Stimulated activated effector memory CD8-positive, alpha-beta T cell treated with anti-CD3 and anti-CD28 coated beads, Interleukin-12 subunit alpha, Interleukin-12 subunit beta, amount 100 ng/mL, for 72 hours (primary cell): ENCODE measurements around the gene TRMT112.
"Not testable (repeated sequence)": the region's sequence is repeated elsewhere in the genome, so short reads cannot be mapped to it uniquely, and the experiment has no call there.

Source experiments
- ATAC-seq: fragments of 150-1000 bp; cut with Tn5 transposase; 2 replicates; pipeline ENCODE4 v1.10.0; 2021
- DNase-seq, 2 donors: peaks; one replicate each; pipeline ENCODE4 v3.0.0; 2021 to 2022; ENCODE audit warnings: low spot score in 2 of 2
- H3K27ac Mint-ChIP-seq: one replicate; pipeline ENCODE4 v1.8.0; 2022; ENCODE audit warnings: mild to moderate bottlenecking, mixed read lengths
- H3K36me3 Mint-ChIP-seq: one replicate; pipeline ENCODE4 v1.8.0; 2022; ENCODE audit warnings: mild to moderate bottlenecking, mixed read lengths
- H3K4me1 Mint-ChIP-seq: one replicate; pipeline ENCODE4 v1.8.0; 2022; ENCODE audit warnings: mixed read lengths
- H3K4me3 Mint-ChIP-seq: one replicate; pipeline ENCODE4 v1.8.0; 2022; ENCODE audit warnings: mild to moderate bottlenecking, mixed read lengths
- H3K9me3 Mint-ChIP-seq: one replicate; pipeline ENCODE4 v1.8.0; 2022; ENCODE audit warnings: mixed read lengths

Gene TRMT112

GRCh38 chr11:64313491-64314145 is 3.7 kb downstream of the TRMT112 start:
- no peak for ATAC-seq
- peaks cover 46% of the 10 kb centered on the region for H3K4me1 Mint-ChIP-seq
- H3K36me3 Mint-ChIP-seq: peaks cover 76% of the 10 kb centered on the region
- H3K9me3 Mint-ChIP-seq: no peaks in the 10 kb centered on the region
- no peak for DNase-seq
- no peak overlapping the region for H3K4me3 Mint-ChIP-seq
- H3K27ac Mint-ChIP-seq: peak overlapping the region; percentile 84

GRCh38 chr11:64312947-64313346 is 4.4 kb downstream of the TRMT112 start:
- H3K36me3 Mint-ChIP-seq: peaks cover 76% of the 10 kb centered on the region
- peaks cover 41% of the 10 kb centered on the region for H3K4me1 Mint-ChIP-seq
- peak overlapping the region; percentile 84 for H3K27ac Mint-ChIP-seq
- H3K4me3 Mint-ChIP-seq: no peak overlapping the region
- H3K9me3 Mint-ChIP-seq: no peaks in the 10 kb centered on the region
- ATAC-seq (no peak), DNase-seq (no peak)

- not testable (repeated sequence) for H3K27ac Mint-ChIP-seq, ATAC-seq, DNase-seq, H3K9me3 Mint-ChIP-seq
- peak overlapping the region; percentile 99 for H3K4me3 Mint-ChIP-seq
- H3K4me1 Mint-ChIP-seq: peaks cover 29% of the 10 kb centered on the region
- peaks cover 64% of the 10 kb centered on the region for H3K36me3 Mint-ChIP-seq
Measured at GRCh38 chr11:64307795-64308194, 9.6 kb downstream of the TRMT112 start.

- peaks cover 23% of the 10 kb centered on the region for H3K4me1 Mint-ChIP-seq
- H3K4me3 Mint-ChIP-seq: peak overlapping the region; percentile 99
- no peaks in the 10 kb centered on the region for H3K9me3 Mint-ChIP-seq
- no peak for DNase-seq
- H3K27ac Mint-ChIP-seq: peak overlapping the region; percentile 95
- ATAC-seq: no peak
- peaks cover 64% of the 10 kb centered on the region for H3K36me3 Mint-ChIP-seq
Measured at GRCh38 chr11:64306876-64307622, 10.3 kb downstream of the TRMT112 start.

GRCh38 chr11:64306563-64306875 is 10.8 kb downstream of the TRMT112 start:
- Mint-ChIP-seq H3K36me3 (peaks cover 59% of the 10 kb centered on the region), H3K4me3 (peak overlapping the region; percentile 99), H3K4me1 (peaks cover 23% of the 10 kb centered on the region), H3K27ac (peak overlapping the region; percentile 95), H3K9me3 (no peaks in the 10 kb centered on the region)
- ATAC-seq (no peak), DNase-seq (no peak)

- Mint-ChIP-seq H3K4me3 (peak overlapping the region; percentile 99), H3K9me3 (no peaks in the 10 kb centered on the region), H3K27ac (peak overlapping the region; percentile 95), H3K4me1 (peaks cover 22% of the 10 kb centered on the region), H3K36me3 (peaks cover 55% of the 10 kb centered on the region)
- DNase-seq (peak; percentile 49 to 87), ATAC-seq (peak; percentile 29)
Measured at GRCh38 chr11:64305691-64306562, 11.4 kb downstream of the TRMT112 start.

GRCh38 chr11:64305075-64305690 is 12.2 kb downstream of the TRMT112 start, which contains the start of gene ESRRA:
TSS of gene ESRRA (plus strand) at chr11:64305524. CDS start at chr11:64307180, 1,656 bp downstream.
- Mint-ChIP-seq H3K9me3 (no peaks in the 10 kb centered on the region), H3K4me3 (peak within 1 kb of the TSS; percentile 99), H3K36me3 (peaks cover 49% of the 10 kb centered on the region), H3K27ac (peak within 1 kb of the TSS; percentile 96), H3K4me1 (peaks cover 26% of the 10 kb centered on the region)
- peak; percentile 99 for DNase-seq
- peak; percentile 83 for ATAC-seq

- H3K4me3 Mint-ChIP-seq: peak overlapping the region; percentile 99
- H3K4me1 Mint-ChIP-seq: peaks cover 33% of the 10 kb centered on the region
- ATAC-seq (peak; percentile 68), DNase-seq (peak; percentile 94 to 98)
- H3K36me3 Mint-ChIP-seq: peaks cover 42% of the 10 kb centered on the region
- H3K27ac Mint-ChIP-seq: peak overlapping the region; percentile 96
- no peaks in the 10 kb centered on the region for H3K9me3 Mint-ChIP-seq
Measured at GRCh38 chr11:64304316-64305072, 12.9 kb downstream of the TRMT112 start.

GRCh38 chr11:64304032-64304315 is 13.4 kb downstream of the TRMT112 start:
- H3K27ac Mint-ChIP-seq: peak overlapping the region; percentile 96
- H3K36me3 Mint-ChIP-seq: peaks cover 36% of the 10 kb centered on the region
- ATAC-seq (no peak), DNase-seq (no peak)
- peak overlapping the region; percentile 99 for H3K4me3 Mint-ChIP-seq
- H3K9me3 Mint-ChIP-seq: no peaks in the 10 kb centered on the region
- peaks cover 33% of the 10 kb centered on the region for H3K4me1 Mint-ChIP-seq

GRCh38 chr11:64303109-64304031 is 14.0 kb downstream of the TRMT112 start:
- H3K9me3 Mint-ChIP-seq: no peaks in the 10 kb centered on the region
- peak overlapping the region; percentile 96 for H3K27ac Mint-ChIP-seq
- H3K4me3 Mint-ChIP-seq: peak overlapping the region; percentile 99
- ATAC-seq (no peak), DNase-seq (no peak)
- peaks cover 30% of the 10 kb centered on the region for H3K36me3 Mint-ChIP-seq
- H3K4me1 Mint-ChIP-seq: peaks cover 33% of the 10 kb centered on the region

GRCh38 chr11:64299847-64300648 is 17.3 kb downstream of the TRMT112 start, which contains the start of gene CATSPERZ:
TSS of gene CATSPERZ (plus strand) at chr11:64300358. CDS start at chr11:64300411, 53 bp downstream.
- Mint-ChIP-seq H3K27ac (no peak within 1 kb of the TSS), H3K36me3 (peaks cover 9% of the 10 kb centered on the region), H3K9me3 (no peaks in the 10 kb centered on the region), H3K4me3 (peak within 1 kb of the TSS; percentile 75), H3K4me1 (peaks cover 35% of the 10 kb centered on the region)
- DNase-seq (no peak), ATAC-seq (no peak)

- Mint-ChIP-seq H3K9me3 (no peaks in the 10 kb centered on the region), H3K4me1 (peaks cover 31% of the 10 kb centered on the region), H3K4me3 (peak overlapping the region; percentile 75), H3K27ac (no peak overlapping the region), H3K36me3 (peaks cover 1% of the 10 kb centered on the region)
- no peak for ATAC-seq
- no peak for DNase-seq
Measured at GRCh38 chr11:64298966-64299846, 18.2 kb downstream of the TRMT112 start.
